ELR (cell line): ENCODE measurements around the gene ANTXRL.
A peak's percentile ranks its signal among the peaks of the same experiment; 100 is the strongest.
"Not testable (repeated sequence)": the region's sequence is repeated elsewhere in the genome, so short reads cannot be mapped to it uniquely, and the experiment has no call there.

Source experiments
- DNase-seq: peaks from one replicate; pipeline ENCODE4 v3.0.0-alpha.2; 2015; ENCODE audit warnings: low read depth

The ANTXRL gene

DNA sequence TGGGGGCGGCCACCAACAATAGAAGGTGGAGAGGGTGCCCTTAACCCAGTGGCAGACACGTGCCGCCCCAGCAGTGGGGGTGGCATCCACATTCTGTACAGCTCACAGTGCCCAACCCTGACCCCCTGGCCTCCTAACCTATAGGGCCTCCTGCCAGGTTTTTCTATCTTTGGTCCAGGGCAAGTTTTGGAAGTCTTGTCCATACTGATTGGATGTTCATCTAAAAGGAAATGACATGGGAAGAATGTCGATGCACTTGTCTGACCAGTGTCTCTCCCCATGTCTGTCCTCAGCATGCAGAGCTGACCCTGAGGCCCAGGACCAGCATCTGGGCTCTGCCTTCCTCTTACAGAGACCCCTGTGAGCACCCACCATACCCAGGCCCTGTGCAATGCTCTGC is 32.3 kb upstream of the ANTXRL start:
- no peak for DNase-seq

GRCh38 chr10:46255210-46255609 is 31.6 kb upstream of the ANTXRL start:
- DNase-seq, result not testable (repeated sequence)

DNA sequence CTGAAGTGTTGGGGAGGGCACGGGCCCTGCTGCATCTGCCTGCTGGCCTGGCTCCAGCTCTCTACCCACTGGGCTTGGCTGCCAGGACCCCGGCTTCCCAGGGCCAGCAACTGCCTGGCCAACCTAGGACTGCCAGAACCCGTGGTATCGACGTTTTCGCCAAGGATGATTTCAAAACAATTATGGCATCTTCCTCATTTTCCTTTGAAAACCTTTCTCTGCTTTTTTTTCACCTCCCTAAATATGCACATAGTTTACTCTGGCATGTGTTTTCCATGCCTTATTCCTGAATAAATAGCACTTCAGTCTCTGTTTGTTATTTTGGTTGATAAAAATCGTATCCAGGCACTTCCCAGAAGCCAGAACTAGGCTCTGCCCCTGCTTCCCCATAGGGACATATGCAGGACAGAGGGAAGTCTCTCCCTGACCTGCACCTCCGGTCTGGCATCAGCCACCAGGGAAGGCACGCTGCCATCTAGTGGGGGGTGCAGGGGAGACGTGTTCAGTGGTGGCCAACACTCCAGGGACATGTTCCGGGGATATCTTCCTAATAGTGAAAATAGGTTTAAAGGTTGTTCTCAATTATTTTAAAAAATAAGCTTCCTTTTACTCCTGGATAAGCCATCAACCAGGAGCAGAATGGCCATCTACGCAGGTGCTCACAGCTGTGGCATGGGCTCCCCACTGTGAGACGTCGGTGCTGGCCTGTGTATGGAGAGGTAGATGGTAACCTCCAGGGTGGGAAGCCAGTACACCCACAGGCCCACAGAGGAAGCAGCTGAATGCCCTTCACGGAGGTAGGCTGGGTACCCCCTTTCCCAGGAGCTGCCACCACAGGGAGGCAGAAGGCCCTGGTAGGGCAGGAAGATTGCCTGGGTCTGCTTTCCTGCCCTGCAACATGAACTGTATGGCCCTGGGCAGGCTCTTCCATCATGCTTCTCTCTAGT is 30.7 kb upstream of the ANTXRL start:
- peak; percentile 59 for DNase-seq

DNA sequence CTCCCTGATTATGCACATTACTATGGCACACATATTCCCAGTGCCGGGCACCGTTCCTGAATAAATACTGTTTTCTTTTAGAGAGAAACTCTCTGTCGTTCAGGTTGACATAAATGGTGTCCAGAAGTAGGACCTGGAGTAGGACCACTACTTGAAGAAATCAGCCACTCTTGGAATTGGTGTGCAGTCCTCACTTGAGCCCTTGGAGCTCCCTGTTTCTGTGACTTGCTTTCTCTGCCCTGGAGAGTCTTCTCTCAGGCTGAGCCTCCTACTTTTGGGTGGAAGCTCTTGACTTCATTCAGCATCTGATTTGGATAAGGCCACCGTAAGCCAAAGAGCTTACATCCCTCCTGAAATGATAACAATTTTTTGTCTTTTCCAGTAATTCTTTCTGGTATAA is 29.7 kb upstream of the ANTXRL start:
- DNase-seq, result no peak

DNA sequence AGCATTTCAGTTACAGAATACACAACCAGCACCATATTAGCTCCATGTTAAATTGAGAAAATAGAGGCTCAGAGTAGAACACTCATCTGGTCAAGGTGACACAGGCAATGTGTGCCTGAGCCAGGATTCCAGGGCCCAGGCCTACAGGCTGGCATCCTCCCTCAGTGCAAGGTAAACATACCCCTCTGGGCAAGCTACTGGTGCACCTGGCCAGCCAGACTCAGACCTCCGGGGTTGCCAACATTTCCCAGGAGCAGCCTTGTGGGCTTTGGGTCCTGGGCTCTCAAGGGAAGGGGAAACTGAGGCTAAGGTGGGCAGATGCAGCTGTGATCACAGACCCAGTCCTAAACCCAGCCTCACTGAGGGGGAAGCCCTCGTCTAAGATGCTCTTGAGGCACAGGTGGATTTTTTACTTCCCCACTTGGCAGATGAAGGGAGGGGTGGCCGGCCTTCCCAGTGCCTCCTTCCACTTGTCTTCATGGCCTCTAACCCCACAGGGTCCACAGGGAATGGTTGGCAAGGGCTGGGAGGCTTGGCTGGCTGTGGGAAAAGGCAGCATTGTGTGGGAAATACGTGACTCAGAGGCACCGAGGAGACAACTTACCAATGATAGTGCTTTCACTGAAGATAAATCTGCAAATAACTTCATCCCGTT is 23.8 kb upstream of the ANTXRL start:
- DNase-seq, result not testable (repeated sequence)

- no peak for DNase-seq
Measured at GRCh38 chr10:46263831-46264268, 22.9 kb upstream of the ANTXRL start.

DNA sequence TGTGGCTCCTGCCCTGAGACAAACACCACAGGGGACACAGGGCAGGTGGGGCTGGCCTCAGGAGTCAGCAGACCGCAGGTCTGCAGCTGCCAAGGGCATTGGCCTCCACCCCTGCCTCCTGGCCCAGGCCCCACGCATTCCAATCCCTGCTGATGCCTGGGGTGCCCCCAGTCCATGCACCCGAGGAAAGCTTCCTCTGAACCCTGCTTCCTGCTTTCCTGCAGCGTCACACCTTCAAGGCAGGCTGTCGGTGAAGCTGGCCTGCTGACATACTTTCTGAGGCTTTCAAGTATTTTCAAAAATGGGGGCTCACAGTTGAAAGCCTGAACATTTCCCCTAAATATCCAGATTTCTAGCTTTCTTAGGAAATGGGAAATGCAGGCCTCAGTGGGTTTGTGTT is 22.5 kb upstream of the ANTXRL start:
- DNase-seq, result no peak

DNA sequence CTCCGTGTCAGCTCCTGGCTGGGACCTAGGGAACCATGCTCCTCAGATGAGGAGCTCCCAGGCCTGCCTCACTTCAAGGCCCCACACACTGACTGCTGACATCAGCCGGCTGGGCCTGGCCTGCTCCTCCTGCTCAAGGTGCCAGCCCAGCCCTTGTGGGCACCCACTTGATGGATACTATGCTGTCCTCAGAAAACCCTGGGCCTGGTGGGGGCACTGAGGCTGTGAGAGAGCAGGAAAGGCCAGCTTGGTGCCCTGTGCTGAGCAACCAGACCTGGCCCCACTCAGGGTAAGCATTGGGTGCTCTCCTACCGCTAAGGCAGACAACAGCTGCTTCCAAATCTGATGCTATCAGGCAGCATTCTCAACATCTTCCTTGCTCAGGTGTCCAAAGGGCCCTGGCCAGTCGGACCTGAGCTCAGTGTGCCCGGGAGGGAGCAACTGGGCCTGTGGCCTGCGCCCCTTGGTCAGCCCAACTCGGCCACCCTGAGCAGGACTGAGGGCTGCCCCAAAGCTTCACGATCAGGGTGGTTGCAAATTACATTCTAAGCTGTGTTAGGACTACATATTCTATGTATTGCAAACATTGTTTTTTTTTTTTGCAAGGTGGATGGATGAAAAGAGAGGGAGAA is 21.9 kb upstream of the ANTXRL start:
- no peak for DNase-seq

GRCh38 chr10:46265566-46266305 is 21.1 kb upstream of the ANTXRL start:
- not testable (repeated sequence) for DNase-seq

DNA sequence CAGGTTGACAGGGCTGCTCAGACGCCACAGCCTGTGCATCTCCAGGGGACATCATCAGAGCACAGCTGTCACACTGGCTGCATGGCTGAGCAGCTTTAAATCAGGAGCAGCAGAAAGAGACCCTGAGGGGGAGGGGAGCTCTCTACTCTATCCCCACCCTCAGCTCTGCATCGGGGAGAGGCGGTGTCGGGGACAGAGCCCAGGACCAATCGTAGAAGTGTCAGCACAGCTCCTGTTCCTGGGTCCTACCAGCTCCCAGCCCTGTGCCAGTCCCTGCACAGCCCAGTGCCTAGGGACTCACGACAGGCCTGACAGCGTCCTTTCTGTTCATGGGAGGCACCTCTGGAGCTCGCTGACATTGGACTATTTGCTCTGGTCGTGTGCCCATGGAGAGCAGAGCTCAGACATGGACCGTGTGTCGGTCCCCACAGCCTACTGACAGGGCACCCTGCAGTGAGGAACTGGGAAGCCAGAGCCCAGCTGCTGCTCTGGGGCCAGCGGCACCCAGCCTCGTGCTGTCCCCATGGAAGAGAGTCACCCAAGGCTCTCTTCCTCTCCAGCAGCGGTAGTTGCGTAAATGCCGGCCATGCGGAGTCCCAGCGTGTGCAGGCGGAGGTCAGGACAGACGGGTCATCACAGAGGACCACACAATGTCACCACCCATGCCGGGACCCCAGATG is 20.4 kb upstream of the ANTXRL start:
- DNase-seq, result no peak

GRCh38 chr10:46267132-46267985 is 19.4 kb upstream of the ANTXRL start:
- no peak for DNase-seq

- no peak for DNase-seq
Measured at GRCh38 chr10:46268076-46268881, 18.5 kb upstream of the ANTXRL start.

GRCh38 chr10:46269554-46270053 is 17.2 kb upstream of the ANTXRL start:
- DNase-seq, result not testable (repeated sequence)

GRCh38 chr10:46270086-46270811 is 16.5 kb upstream of the ANTXRL start:
- no peak for DNase-seq

DNA sequence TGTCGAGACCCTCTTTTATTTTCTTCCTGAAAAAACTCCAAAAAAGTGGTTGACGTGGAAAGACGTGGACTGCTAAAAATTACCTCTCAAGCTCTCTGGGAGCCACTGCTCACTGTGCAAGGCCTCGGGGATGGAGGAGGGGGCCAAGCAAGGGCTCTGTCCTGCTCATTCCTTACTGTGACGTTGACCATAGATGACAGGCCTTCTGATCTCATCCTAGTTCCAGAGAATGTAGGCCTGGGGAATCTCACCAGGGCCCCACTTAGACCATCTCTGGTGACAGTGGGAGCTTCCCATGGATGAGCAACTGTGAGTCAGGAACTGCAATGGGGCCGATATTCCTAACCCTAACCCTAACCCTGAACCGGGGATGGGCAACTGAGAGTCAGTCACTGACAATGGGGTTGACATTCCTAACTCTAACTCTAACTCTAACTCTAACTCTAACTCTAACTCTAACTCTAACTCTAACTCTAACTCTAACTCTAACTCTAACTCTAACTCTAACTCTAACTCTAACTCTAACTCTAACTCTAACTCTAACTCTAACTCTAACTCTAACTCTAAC is 15.8 kb upstream of the ANTXRL start:
- not testable (repeated sequence) for DNase-seq

DNA sequence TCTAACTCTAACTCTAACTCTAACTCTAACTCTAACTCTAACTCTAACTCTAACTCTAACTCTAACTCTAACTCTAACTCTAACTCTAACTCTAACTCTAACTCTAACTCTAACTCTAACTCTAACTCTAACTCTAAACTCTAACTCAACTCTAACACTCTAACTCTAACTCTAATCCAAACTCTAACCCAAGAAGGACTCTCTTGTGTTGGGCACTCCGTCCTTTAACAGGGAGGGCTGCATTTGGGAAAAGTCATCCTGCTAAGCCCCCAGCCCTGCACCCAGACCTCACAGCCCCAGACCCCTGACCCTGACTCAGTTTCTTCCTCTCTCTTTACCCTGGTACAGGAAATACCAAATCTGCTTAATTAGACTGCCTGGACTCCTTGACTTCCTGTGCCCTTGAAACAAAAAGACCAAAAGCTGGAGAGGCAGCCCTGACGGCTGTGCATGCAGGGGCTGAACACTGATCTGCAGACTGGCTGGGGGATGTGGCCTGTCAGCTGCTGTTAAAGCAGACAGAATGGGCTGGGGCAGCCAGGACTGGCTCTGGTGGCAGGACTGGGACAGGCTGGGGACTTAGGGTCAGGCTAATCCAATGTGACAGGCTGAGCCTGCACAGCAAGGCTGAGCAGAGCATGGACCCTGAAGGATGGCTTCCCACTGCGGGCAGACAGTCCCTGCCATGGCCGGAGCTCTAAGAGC is 14.8 kb upstream of the ANTXRL start:
- not testable (repeated sequence) for DNase-seq

- DNase-seq, result no peak
Measured at GRCh38 chr10:46272863-46273415, 13.9 kb upstream of the ANTXRL start.
